Measurements from ENCODE around the gene GSTM2.
A peak's percentile ranks its signal among the peaks of the same experiment; 100 is the strongest.

Gene GSTM2

DNA sequence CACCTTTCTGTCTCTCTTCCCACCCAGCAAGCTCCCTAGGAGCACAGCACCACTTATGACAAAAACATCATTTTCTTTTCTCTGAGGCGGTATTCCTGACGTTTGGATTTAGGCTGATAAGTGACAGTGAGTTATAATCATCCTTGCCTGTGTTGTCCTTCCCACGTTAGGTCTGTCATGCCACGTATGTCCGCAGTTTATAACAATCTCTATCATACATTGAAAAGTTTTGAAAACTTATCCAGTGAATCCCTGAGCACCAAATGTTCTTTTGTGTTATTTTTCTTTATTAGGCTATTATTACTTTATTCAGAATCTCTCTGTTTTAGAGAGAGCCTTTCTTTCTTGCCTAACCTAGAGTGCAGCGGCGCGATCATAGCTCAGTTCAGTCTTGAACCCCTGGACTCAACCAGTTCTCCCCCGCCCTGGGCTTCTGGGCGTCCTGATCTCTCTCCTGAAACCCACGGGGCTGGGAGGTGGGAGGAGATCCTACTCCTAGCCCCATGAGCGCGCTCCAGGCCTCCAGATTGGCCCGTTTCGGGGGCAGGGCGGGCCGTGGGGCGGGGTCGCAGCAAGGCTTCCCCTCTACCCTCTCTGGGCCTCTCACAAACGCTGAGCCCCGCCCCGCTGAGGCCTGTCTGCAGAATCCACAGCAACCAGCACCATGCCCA lies at the start of gene GSTM2:
Gene GSTM2 (plus strand): TSS at position 606 of the 671 bp plus-strand sequence. CDS start 59 bp downstream, at position 665.
- DNase-seq = peak; percentile 40 to 80

DNA sequence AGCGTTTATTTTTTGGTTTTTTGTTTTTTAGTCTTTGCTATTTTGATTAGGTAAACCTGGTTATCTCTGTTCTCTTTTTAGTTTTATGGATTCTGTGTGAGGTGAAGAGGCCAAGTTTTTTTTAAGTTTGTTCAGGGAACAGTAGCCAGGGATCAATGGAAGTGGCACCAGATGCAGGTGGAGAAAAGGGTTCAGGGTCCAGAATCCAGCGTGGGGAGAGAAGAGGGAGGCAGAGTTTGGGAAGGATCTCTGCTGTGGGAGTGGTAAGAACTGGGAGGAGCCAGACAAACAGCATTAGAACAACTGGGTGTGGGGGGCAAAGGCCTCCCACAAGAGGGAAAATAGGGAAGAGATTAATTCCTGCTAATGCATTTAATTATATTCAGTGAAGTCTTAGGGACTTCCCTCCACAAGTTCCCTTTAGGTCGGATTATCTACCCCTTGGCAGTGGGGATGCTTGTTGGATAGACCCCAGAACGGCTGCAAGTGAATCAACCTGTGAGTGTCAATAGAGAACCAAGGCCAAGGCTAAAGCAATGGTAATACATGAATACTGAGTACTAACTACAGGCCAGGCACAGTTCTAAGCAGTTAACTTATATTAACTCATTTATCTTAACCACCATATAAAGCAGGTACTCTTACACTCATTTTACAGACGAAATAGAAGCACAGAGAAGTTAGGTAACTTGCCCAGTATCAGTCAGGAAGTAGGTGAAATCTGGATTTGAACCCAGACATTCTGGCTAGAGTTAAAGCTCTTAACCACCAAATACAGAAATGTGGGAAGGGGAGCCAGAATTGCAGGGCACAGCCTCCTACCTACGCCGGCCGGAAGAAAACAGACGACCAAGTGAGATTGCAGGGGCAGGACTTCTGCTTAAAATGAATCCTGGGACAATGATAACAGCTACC lies 48.9 kb upstream of the GSTM2 start:
- DNase-seq = no peak

DNA sequence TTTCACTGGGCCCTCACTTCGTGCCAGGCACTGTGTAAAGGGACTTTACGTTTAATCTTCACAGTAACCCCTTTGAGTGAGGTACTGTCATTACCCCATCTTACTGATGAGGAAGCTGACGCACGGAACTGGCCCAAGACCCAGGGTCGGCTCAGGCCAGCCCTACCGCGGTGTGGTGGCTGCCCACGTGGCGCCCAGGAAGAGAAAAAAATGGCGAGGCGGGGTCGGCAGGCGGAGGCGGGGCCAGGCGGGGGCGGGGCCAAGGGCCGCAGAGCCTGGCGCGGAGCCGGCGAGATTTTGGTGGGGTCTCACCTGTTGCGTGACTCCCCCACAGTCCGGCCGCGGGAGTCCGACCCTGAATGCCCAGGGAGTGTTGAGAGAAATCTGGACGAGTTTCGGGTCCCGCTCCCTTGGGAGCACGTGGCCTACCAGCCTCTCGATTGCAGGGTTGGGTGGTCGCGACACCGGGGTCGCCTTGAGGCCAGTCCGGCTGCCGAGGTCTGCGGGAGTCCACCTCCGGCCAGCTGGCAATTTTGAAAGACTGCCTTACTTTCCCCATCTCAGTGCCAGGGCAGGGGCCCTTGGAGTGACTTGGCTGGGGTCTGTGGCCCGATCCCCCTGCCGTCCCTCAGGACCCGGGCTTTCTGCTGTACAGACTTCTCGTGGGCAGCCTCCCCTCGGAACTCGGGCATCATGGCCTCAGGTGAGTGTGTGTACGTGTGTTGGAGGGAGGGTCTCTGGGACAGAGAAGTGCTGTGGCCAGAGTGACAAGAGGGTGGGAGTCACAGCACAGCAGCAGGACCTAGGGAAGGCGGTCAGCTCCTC lies 48.1 kb upstream of the GSTM2 start, which contains the start of the genes AMPD2 and GNAT2:
Gene AMPD2 (plus strand): TSS at position 262 of the 825 bp plus-strand sequence. CDS start 1,339 bp downstream, outside the sequence.
Gene GNAT2 (minus strand): TSS at position 41 of the 825 bp plus-strand sequence. CDS start 6,746 bp downstream, outside the sequence.
- DNase-seq = peak in 1 of 2 donors; percentile 45

DNA sequence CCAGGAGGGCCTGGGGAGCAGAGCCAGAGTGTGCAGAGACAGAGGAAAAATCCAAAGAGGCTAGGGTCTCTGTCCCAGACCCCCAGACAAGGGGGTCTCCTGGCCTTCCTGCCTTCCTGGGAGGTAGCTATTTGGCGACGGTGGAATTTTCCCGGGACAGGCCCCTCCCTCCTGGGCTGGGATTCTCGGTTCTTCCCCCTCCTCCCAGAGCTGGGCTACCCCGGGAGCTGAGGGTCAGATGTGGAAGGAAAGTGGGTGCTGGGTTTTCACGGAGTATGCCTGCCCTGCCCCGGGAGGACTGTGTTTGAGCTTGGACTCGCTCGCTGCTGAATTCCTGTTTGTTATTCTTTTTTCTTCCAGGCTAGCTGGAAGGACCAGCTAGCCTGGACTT lies 47.5 kb upstream of the GSTM2 start:
- no peak for DNase-seq

DNA sequence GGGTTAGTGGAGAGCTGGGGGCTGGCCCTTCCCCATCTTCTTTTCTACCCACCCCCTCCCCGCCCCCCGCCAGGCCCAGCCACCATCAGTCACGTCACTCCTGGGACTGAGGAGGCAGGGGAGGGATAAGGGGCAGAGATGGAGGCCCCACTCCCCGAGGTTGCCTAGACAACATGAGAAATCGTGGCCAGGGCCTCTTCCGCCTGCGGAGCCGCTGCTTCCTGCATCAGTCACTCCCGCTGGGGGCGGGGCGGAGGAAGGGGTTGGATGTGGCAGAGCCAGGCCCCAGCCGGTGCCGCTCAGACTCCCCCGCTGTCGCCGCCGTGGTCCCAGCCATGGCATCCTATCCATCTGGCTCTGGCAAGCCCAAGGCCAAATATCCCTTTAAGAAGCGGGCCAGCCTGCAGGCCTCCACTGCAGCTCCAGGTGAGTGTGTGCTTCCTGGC lies 47.0 kb upstream of the GSTM2 start:
- peak; percentile 68 to 96 for DNase-seq

DNA sequence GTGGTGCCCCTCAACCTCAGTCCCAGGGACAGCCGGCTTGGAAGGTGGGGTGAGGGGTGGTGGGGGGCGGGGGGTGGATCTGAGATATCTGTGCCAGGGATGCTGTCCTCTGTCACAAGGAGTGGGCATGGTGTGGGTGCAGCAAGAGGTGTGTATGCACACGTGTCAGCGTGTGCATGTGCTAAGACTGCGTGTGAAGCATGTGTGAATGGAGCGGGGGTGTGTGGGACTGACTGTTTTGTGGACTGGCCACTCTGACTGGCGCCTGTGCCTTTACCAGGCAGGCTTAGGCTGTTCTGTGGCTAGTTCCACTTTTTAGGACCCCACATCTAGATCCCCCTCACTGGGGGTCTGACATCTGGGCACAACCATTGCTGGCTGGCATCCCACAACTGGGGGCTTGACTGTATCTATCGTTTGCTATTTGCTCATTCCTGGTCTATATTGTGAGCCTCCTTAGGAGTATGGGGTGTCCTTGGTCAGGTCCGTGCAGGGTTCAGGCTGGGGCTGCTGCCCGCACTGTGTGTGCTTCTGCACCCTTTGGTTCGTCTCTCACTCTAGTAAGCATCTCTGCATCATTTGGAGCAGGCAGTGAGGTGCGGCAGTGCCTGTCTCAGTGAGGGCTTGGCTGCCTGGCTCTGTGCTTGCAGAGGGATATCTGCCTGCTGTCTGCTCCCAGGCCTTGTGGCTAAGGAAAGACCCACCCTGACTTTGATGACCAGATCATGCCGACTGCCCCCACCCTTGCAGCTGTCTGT lies 46.3 kb upstream of the GSTM2 start:
- no peak for DNase-seq

DNA sequence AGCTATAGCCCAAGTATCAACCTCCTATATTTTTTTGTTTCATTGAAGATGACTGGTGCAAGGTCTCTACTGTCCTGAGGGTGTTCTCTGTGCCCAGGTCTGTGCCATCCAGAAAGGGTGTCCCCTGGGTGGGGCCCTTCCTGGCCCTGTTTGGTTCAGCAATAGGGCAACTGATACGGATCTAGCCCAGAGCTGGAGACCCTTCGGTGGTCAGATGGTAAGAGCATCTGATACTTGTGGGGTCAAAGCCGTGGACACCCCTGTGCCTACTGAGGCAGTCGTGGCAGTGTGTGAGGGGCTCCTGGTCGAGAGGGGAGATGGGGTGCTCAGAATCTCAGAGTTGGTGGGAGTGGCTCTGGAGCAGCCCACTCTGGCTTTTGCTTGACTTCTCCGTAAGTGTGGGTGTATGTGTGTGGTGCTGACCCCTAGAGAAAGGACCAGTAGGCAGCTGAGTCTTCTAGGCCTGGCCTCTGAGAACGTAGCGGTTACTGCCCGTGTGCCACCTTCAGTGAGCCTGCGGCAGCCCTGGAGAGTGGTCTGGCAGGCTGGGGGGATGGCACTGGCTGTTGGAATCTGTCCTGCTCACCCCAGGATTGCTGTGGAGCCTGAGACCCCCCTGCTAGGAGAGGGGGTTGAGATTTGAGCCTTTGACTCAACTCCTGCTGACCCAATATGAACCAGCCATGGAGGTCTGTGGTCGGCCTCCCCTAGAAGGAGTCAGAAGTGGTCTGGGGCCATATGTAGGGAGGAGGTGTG lies 45.5 kb upstream of the GSTM2 start:
- DNase-seq = no peak

DNA sequence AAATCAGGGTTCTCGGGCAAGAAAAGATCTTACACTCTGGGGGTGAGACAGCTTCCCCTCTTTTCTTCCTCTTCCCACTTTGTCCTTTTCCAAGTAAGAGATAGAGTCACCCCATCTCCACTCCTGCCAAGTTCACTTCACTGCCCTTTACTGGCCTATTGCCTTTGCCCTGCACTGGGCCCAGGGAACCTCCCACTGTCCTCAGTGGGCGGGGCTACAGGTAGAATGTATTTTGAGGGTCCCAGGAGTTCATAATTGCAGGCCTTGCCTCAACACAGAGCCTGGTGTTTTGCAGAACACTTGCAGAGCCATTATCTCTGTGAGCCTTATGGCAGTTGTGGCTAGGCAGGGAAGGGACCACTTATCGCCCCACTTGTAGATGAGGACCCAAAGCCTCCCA lies 45.0 kb upstream of the GSTM2 start:
- DNase-seq = no peak

DNA sequence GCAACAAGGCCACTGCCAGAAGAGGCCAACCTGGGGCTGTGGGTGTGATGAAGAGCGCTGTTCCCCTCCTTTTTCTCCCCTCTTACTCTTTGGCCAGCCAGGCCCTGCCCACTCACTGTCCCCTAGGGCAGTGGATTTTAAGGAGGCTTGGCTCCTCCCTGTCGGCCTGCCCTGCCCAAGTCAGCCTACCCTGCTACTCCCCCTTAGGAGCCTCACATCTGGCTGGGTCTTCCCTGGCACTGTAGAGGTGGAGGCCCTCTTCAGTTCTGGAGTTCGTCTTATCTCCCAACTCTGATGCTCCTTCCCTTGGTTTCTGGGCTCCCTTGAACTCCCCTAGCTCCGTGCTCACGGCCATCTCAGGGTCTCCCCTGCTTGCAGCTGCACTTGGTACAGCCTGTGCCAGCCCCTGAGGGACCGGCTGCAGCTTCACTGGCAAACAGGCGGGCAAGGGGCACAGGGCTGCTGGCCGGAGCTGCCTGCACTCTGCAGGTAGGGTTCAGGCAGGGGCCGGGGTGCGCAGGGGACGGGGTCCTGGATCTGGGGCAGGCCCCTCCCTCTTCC lies 44.2 kb upstream of the GSTM2 start:
- no peak for DNase-seq

DNA sequence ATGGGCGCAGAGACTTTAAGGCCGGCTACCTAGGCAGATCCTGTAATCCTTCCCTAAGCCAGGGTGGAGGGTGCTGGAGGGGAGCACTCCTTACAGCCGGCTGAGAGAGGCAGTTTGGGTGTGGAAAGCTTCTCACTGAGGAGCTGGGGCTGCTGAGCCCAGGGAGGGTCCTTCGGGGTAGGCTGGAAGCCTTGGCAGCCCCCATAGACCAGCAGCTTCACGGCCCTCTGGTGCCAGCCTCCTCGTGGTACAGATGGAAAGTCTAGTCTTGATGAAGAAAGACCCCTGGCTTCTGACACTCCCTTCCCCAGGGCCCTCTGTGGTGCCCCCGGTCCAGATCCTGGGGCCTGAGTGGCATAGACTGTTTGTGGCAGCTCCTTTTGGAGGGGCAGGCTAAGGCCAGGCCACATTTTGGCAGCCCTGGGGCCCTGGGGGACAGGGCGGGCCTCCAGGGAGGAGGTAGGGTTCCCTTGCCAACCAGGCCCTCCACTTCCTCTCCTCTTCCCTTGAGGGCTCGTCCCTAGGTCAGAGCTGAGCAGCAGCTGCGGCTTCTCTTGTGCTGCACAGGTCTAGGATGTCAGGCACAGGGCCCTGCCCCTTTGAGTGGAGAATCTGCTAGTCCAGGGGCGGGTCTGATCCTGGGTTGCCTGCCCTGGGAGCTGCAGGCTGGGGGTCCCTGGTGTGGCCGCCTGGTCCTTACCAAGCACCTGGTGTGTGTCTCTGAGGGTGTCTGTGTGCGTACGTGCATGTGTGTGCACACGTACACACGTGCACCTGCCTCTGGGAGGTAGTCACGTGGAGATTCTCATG lies 43.5 kb upstream of the GSTM2 start:
- peak in 1 of 2 donors; percentile 15 for DNase-seq

DNA sequence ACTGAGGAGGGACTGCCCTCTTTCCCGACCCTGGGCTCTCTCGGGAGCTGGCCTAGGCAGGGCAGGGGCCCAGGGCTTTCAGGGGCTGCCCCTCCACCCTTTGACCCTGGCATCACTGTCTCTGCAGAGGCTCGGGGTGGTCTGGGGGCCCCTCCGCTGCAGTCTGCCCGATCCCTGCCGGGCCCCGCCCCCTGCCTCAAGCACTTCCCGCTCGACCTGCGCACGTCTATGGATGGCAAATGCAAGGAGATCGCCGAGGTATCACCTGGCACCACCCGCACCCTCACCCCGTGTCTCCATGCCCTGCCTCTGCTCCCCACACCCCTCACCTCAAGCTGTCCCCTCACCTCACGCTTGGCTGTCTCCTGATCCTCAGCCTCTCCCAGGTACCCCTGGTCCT lies 42.7 kb upstream of the GSTM2 start:
- DNase-seq = no peak

DNA sequence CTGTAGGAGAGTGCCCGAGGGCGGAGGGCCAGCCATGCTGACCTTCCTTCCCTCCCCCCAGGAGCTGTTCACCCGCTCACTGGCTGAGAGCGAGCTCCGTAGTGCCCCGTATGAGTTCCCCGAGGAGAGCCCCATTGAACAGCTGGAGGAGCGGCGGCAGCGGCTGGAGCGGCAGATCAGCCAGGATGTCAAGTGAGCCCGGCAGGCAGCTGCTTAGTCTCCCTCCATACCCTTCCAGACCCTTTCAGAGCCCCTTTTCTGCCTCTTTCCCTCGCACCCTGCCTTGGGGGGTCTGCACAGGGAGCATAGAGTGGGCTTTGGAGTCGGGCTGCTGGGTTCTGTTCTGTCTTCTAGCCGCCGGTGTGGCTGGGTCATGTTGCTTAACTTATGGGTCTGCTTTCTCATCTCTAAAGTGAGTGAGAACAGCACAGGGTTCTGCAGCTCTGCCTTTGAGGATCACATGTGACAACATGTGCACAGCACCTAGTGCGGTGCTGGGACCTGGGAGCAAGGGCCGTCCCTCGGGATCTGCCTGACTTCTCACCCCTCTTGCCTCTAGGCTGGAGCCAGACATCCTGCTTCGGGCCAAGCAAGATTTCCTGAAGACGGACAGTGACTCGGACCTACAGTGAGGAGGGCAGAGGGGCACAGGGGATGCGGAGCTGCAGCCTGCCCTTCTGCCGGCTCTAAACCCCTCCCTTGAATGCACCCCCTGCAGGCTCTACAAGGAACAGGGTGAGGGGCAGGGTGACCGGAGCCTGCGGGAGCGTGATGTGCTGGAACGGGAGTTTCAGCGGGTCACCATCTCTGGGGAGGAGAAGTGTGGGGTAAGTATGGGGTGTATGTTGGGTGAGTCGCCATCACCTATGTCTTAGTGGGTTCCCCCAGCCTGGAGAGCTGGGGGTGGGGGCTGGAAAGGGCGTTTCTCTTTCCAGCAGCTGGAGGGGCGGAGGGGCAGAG lies 42.0 kb upstream of the GSTM2 start:
- no peak for DNase-seq

DNA sequence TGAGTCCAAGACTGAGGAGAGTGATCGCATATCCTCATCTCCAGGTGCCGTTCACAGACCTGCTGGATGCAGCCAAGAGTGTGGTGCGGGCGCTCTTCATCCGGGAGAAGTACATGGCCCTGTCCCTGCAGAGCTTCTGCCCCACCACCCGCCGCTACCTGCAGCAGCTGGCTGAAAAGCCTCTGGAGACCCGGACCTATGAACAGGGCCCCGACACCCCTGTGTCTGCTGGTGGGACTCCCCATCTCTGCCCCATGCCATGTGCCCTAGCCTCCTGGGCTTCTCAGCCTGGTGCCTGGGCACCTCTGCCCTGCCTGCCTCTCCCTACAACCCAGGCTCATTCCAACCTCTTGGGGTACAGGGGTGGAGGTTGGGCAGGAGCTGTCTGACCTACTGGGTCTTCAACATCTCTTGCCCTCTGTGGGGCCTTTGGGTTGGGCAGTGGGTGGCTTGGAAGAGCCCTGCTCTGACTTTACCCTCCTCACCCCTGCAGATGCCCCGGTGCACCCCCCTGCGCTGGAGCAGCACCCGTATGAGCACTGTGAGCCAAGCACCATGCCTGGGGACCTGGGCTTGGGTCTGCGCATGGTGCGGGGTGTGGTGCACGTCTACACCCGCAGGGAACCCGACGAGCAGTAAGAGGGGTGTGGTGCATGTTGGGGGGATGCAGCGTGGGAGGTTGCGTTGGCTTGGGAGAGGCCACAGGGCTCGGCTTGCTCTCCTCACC lies 41.0 kb upstream of the GSTM2 start:
- no peak for DNase-seq

DNA sequence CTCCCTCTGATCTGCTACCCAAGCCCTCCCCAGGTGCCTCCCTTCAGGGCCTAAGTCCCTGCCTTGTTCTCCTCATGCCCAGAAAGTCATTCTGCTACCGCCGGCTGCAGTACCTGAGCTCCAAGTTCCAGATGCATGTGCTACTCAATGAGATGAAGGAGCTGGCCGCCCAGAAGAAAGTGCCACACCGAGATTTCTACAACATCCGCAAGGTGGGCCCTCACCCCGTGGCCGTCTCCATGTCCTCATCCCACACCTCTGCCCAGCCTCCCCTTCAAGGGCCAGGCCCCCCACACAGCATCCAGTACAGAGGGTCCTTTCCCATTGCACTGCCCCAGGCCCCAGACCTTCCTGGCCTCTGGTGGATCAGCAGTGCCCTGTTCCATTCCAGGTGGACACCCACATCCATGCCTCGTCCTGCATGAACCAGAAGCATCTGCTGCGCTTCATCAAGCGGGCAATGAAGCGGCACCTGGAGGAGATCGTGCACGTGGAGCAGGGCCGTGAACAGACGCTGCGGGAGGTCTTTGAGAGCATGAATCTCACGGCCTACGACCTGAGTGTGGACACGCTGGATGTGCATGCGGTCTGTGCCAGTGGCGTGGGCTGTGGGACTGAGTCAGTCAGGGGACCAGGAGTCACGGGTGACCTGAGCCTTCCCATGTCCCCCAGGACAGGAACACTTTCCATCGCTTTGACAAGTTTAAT lies 40.0 kb upstream of the GSTM2 start:
- no peak for DNase-seq

DNA sequence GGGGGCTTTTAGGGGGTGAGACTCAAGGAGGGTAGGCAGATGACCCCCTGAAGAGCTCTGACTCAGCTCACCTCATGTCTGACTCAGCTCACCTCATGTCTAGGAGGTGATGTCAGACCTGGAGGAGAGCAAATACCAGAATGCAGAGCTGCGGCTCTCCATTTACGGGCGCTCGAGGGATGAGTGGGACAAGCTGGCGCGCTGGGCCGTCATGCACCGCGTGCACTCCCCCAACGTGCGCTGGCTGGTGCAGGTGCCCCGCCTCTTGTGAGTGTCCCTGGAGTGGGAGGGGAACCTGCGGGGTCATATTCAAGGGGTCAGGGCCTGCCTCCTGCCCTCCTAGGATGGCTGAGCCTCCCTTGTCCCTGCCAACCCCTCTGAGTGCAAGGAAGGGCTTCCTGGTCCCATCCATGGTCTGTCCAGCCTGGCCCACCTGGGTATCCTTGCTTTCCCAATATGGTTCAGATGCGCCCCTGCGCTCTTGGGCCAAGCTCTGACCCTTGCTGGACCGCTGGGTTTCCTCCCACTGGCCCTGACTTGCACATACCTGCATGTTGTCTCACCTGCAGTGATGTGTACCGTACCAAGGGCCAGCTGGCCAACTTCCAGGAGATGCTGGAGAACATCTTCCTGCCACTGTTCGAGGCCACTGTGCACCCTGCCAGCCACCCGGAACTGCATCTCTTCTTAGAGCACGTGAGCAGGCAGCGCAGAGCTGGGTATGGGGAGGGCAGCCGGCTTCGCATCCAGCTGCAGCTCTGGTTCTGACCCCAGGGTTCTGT lies 39.1 kb upstream of the GSTM2 start:
- DNase-seq = no peak

DNA sequence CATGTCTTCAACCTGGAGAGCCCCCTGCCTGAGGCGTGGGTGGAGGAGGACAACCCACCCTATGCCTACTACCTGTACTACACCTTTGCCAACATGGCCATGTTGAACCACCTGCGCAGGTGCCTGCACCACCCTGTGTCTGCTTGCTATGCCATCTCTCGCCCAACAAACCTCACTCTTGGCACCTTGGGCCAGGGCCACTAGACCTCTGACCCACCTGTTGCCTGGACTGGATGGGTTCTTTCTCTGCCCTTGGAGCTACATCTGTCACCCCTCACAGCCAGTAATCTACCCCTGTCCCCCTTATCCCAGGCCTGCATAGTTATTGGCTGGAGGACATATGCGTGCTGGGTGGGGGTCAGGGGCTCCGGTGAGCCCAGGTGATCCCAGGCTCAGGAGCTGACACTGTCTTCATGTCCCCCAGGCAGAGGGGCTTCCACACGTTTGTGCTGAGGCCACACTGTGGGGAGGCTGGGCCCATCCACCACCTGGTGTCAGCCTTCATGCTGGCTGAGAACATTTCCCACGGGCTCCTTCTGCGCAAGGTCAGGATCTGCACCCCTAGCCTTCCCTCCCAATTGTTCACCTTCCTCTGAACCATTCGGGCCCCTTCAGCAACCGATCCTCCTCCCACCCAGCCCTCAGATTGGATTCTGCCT lies 38.4 kb upstream of the GSTM2 start:
- no peak for DNase-seq
